ENCODE data around the gene FANCL.
"Not testable (repeated sequence)": the region's sequence is repeated elsewhere in the genome, so short reads cannot be mapped to it uniquely, and the experiment has no call there.

FANCL gene

DNA sequence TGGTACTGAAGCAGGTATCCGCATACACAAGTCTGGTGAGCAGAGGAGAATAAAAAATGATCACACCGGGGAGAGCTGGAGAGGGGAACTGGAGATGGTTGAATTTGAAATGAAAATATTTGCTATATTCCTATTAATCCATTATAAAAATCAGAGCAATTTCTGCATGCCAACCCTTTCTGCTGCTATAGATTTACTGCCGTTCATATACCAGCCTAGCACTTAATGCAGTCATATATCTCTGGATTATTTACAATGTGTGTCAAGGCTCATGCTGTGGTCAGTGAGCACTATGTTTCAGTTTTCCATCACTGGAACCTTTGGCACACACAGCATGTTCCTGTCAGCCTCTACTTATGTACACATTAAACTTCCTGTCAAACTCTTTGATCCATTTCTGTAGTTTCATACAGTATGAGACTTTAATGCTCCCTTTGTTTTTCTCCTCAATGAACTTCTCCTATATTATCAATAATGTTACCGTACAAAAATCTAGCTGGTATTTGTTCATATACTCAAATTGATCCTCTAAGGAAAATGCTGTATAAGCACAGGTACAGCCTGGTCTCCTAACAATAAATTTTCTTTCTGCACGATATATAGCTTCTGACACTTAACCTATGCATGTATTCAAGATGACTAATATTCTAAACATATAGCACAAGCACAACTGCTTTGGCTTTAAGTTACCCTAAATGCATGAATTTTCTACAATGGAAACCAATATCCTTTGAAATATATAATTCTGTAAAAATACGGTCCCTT is 36.7 kb downstream of the FANCL start:
- no peak for DNase-seq

DNA sequence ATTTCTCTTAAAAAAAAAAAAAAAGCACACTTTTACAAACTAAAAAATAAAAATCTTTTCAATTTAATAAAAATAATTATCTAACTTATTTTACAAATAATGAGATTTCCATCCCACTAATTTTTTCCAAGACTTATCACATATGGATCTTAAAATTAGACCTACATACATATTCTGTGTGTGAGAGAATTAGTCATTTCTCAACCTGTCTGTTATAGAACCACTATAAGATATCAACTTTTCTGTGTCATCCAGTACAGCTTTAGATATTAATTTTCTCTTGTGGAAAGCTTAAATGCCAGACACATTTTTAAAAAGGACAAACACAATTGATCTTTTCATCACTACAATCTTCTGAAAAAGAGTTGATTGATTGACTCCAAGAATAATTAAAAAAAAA is 38.1 kb downstream of the FANCL start:
- DNase-seq: no peak

DNA sequence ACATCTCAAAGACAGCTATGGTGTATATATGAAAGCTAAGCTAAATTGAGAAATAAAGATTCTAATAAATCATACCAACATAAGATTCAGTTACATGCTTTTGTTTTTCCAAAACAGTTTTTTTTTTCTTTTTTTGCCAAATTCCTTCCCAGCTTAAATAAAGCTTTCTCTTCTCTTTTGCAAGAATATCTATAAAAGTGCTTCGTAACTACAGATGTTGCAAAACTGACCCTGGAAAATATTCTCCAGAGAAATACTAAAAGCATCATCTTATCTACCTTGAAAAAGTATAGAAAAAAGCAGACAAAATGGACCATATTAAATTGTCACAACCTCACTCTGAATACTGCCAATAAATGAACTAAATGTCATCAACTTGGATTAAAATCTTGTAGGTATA is 38.7 kb downstream of the FANCL start:
- DNase-seq: no peak

DNA sequence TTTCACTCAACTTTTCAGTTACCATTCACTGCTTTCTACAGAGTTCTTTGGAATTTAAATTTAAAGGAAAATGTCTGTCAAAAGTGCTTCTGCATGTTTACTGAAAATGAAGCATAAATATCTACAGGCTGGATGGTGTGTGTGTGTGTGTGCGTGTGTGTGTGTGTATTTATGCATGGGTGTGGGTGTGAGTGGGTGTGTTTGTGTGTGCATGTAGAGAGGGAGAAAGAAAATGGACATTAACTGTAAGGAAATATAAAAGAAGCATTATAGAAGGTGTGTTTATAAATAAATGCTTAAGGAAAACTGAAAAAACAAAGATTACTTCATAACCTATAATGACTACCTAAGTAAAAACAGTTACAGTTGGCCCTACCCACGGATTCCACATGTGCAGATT is 43.2 kb downstream of the FANCL start:
- no peak for DNase-seq

DNA sequence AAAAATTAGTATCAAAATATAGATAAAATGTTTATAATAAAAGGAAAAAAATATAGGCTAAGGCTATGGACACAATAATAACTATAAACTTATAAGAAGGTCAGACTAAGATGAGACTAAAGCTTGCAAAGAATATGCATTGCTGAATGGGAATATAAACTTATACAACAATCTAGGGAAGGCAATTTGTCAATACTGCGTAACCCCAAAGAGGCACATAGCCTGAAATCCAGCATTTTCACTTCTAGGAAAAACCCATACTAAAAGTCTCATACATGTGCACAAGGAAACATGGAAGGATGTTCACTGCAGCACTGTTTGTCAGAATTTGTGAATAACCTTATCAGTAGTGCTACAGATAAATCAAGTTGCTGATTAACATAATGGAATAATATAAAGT is 45.5 kb downstream of the FANCL start:
- no peak for DNase-seq

DNA sequence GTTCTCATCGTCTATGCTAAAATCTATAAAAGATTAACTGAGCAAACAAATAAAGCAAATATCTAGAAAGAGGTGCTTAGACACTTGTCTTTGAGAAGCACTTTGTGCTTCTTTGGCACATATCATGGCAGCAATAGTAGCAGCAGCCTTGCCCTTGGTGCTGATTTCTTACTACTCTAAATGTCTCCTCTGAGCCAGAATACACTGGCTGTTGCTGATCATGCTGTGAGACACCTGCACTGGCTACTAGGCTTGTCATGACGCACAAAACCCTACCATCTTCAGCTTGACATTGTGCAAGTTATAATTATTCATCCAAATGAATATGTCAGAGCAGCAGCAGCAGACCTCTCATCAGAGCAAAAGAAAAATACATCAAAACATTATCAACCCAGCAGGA is 46.7 kb downstream of the FANCL start:
- DNase-seq: no peak

DNA sequence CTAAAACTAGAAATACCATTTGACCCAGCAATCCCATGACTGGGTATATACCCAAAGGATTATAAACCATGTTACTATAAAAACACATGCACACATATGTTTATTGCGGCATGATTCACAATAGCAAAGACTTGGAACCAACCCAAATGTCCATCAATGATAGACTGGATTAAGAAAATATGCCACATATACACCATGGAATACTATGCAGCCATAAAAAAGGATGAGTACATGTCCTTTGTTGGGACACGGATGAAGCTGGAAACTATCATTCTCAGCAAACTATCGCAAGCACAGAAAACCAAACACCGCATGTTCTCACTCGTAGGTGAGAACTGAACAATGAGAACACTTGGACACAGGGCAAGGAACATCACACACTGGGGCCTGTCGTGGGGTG is 54.1 kb downstream of the FANCL start:
- DNase-seq: not testable (repeated sequence)

DNA sequence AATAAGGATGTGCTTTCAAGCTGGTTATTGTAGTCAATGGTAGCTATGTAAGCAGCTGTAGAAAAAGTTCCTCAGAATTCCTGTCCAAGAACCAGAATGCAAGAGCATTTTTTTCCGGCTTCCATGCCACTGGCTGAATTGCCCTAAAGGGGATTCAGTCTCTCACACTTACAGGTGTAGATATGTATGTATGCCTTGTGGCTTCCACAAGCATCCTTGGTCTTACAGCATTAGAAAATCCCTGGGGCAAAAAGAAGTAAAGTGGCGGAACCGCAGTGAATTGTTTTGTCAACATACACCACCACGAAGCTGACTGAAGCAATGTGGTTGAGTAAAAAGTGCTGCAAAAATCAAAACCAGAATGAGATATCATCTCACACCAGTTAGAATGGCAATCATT is 54.6 kb downstream of the FANCL start:
- no peak for DNase-seq

DNA sequence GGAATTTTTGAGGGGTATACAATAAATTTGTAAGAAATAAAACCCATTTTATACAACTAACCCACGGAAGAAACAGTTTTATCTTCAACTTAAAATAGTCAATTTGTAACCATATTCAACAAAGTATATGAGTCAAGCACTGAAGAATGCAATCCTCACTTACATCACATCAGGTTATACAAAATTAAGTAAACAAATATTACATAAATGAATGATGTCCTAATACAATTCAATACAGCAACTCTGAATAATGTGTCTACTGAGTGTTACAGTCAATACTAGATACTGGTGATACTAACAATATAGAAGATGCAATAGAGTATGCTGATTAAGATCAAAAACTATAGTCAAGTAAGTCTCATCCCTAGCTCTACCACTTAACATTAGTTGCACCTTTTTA is 58.6 kb downstream of the FANCL start:
- DNase-seq: no peak

DNA sequence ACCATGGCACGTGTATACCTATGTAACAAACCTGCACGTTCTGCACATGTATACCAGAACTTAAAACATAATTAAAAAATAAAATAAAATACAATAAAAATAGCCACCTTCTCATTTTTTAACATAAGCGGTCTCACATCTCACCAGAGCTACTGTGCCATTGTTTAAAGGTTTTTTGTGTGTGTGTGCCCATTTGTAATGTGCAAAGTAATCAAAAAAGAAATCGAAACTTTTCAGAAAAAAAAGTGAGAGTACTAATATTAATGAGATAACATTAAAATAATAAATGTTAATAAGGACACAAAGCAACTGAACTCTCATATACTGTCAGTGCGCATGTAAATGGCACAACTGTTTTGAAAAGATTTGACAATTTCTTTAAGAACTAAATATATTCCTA is 60.5 kb downstream of the FANCL start:
- DNase-seq: no peak

DNA sequence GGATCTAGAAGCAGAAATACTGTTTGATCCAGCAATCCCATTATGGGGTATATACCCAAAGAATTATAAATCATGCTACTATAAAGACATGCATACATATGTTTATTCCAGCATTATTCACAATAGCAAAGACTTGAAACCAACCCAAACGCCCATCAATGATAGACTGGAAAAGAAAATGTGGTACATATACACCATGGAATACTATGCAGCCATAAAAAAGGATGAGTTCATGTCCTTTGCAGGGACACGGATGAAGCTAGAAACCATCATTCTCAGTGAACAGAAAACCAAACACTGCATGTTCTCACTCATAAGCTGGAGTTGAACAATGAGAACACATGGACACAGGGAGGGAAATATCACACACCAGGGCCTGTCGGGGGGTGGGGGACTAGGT is 61.0 kb downstream of the FANCL start:
- not testable (repeated sequence) for DNase-seq

DNA sequence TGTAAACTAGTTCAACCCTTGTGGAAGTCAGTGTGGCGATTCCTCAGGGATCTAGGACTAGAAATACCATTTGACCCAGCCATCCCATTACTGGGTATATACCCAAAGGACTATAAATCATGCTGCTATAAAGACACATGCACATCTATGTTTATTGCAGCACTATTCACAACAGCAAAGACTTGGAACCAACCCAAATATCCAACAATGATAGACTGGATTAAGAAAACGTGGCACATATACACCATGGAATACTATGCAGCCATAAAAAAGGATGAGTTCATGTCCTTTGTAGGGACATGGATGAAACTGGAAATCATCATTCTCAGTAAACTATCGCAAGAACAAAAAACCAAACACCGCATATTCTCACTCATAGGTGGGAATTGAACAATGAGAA is 63.9 kb downstream of the FANCL start:
- DNase-seq: not testable (repeated sequence)

DNA sequence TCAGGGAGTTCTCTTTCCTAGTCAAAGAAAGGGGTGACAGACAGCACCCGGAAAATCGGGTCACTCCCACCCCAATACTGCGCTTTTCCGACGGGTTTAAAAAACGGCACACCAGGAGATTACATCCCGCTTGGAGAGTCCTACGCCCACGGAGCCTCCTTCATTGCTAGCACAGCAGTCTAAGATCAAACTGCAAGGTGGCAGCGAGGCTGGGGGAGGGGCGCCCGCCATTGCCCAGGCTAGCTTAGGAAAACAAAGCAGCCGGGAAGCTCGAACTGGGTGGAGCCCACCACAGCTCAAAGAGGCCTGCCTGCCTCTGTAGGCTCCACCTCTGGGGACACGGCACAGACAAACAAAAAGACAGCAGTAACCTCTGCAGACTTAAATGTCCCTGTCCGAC is 69.3 kb downstream of the FANCL start:
- not testable (repeated sequence) for DNase-seq

DNA sequence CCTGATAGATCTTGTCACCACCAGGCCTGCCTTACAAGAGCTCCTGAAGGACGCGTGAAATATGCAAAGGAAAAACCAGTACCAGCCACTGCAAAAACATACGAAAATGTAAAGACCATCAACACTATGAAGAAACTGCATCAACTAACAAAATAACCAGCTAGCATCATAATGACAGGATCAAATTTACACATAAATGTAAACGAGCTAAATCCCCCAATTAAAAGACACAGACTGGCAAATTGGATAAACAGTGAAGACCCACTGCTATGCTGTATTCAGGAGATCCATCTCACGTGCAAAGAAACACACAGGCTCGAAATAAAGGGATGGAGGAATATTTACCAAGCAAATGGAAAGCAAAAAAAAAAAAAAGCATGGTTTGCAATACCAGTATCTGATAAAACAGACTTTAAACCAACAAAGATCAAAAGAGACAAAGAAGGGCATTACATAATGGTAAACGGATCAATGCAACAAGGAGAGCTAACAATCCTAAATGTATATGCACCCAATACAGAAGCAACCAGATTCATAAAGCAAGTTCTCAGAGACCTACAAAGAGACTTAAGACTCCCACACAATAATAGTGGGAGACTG is 70.7 kb downstream of the FANCL start:
- not testable (repeated sequence) for DNase-seq

DNA sequence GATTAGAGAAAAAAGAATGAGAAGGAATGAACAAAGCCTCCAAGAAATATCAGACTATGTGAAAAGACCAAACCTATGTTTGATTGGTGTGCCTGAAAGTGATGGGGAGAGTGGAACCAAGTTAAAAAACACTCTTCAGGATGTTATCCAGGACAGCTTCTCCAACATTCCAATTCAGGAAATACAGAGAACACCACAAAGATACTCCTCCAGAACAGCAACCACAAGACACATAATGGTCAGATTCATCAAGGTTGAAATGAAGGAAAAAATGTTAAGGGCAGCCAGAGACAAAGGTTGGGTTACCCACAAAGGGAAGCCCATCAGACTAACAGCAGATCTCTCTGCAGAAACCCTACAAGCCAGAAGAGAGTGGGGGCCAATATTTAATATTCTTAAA is 71.3 kb downstream of the FANCL start:
- DNase-seq: not testable (repeated sequence)

DNA sequence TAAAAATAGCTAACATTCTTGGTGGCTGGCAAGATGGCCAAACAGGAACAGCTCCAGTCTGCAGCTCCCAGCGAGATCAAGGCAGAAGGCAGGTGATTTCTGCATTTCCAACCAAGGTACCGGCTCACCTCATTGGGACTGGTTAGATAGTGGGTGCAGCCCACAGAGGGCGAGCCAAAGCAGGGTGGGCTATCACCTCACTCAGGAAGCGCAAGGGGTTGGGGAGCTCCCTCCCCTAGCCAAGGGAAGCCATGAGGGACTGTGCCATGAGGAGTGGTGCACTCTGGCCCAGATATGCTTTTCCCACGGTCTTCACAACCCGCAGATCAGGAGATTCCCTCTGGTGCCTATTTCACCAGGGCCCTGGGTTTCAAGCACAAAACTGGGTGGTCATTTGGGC is 73.0 kb downstream of the FANCL start:
- not testable (repeated sequence) for DNase-seq

DNA sequence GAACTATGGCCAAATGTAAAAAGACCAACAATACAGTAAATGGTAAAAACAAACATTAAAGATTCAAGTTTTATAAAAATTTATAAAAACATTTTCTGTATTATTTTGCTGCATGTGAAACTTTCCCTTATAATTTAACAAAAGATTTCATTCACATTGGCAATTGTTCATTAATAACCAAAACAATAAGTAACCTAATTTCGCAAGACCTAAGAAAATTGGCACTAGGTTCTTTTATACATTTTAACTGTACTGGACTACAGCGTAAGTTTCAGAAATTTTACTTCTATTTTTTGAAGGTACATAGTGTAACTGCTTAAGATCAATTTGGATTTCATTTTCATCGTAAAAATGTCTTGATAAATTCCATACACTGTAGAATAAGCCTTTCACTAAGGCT is 77.2 kb downstream of the FANCL start:
- no peak for DNase-seq

DNA sequence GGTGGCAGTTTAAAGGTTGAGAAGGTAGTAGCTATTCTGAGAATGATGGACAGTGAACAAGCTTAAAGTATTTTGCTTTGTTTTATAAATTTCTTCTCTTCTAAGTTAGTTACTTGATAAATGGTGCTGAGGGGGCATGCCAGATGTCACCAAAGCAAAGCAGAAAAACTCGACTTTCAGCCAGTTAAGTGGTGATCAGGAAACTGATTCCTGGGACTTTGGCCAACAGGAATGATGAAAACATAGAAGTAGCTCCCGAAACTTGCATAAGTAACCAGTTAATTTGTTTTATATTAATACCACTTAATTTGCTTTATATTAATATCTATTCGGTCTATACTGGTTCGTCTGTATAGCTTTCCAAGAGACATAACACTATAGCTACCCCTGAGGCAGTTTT is 82.6 kb downstream of the FANCL start:
- DNase-seq: no peak

DNA sequence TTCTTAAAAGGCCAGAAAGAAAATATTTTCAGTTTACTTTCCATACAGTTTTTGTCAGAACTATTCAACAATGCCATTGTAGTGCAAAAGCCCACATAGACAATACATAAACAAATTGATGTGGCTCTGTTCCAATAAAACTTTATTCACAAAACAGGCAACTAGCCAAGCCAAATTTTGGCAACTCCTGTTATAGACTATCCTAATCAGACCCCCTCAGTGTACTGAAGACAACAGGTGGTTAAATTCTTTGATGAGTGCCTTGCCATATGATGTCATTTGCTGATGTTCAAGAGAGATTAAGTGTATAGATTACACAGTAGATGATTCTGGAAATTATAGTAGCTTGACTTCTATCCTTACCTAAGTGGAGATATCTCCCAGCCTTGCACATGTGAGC is 83.4 kb downstream of the FANCL start:
- no peak for DNase-seq

DNA sequence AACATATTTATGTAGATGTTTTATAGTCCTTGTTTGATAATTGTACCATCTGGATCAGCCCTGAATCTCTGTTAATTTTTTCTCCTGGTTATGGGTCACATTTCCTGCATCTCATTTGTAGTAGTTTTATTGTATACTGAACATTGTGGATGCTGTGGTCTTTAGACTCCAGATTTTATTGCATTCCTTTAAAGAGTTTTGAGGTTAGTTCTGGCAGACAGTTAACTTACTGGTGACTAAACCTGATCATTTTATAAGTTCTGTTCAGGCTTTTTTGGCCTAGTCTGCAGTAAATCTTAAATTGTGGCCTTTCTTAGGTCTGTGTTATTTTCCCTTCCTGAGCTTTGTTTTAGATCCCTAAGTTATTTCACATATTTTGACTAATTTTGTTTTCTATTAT is 84.3 kb downstream of the FANCL start:
- DNase-seq: no peak

DNA sequence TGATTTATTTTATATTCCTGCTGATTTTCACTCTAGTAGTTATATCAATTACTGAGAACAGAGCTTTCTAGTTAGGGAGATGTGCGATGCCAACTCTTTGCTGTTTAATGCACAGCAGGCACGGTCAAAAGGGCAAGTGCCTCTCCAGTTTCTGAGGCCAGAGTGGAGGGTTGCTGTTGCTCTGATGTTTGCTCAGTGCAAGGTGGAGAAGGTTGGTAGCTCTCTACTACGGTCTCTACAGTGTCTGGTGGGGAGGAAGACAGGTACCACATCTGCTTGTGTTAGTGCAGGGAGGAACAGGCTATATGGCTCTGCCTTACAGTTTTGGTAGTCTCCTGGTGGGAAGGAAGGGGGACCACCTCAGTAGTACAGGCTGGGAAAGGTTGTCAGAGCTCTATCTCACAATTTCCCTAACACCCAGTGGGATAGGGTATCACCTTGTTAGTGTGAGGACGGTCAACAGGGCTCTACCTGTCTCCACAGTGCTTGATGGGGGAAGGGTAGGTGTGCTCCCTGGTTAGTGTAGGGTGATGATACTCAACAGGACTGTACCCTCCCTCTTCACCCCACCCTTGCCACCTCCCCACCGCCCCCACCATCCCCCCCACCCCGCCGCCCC is 85.9 kb downstream of the FANCL start:
- no peak for DNase-seq

DNA sequence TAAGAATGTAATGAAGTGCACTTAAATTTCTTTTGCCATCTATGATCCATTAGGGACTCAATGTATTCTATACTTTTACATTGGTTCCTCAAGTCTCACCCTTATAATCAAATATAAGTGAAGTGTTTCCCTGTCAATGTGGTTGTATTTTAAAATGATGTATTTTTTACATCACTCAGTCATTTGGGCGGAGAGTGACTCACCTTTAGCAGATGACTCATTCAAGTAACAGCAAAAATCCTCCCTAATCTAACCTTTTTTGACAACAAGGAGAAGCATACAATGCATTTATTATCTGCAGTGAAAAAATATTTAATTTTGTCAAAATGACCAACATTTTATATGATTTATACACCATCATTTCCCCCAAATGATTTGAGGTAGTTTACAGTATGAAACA is 94.4 kb downstream of the FANCL start:
- DNase-seq: peak; percentile 25

DNA sequence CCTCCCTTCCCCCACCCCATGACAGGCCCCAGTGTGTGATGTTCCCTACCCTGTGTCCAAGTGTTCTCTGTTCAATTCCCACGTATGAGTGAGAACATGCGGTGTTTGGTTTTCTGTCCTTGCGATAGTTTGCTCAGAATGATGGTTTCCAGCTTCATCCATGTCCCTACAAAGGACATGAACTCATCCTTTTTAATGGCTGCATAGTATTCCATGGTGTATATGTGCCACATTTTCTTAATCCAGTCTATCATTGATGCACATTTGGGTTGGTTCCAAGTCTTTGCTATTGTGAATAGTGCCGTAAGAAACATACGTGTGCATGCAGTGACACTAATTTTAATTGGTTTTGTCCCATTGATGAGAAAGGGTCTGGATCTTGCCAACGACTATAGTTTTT is 95.4 kb downstream of the FANCL start:
- DNase-seq: not testable (repeated sequence)

DNA sequence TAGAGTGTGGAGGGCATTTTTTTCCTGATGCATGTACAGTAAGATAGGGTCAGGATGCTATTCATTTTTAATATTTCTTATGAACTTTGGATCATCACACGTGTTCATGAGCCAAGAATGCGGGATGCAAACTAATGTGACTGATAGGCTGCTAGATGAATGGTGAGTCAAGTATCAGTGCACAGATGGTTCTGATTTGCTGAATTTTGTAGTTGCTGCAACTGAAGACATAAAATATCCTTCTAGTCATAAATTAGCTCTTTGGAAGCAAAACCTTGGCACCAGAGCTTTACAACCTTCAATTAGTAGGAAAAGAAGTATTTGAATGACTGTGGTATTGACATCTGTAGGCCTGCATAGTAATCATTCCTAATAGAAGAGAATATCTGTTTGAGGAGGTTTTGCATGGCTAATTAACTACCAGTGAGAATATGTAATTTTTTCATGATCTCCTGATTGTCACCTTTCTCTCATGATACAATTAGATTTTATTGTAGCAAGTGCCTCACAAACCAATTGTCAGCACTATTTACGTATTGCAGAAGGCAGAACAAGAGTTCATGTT is 100.5 kb downstream of the FANCL start:
- DNase-seq: no peak
